Activated T-cell treated with anti-CD3 and anti-CD28 coated beads, Interleukin-2, amount 50 U/mL, for 72 hours (primary cell): ENCODE data around the gene MAML2. TPM values are rescaled to one million over a fixed set of nuclear protein-coding genes. Genes with fewer than 3 reads are reported as not detected.
A peak's percentile ranks its signal among the peaks of the same experiment; 100 is the strongest.

Source experiments
- ATAC-seq, 2 donors: fragments of 150-1000 bp; cut with Tn5 transposase; replicated peaks in 1 of 2; 2 replicates each; pipeline ENCODE4 v1.10.0; 2021; ENCODE audit warnings: moderate library complexity in 2 of 2, mild to moderate bottlenecking in 1 of 2
- DNase-seq, 2 donors: peaks; one replicate each; pipeline ENCODE4 v3.0.0; 2021 to 2022; ENCODE audit warnings: mixed read lengths in 1 of 2
- H3K27ac Mint-ChIP-seq: one replicate; pipeline ENCODE4 v1.8.0; 2022; ENCODE audit warnings: mild to moderate bottlenecking, moderate library complexity, mixed read lengths
- H3K27me3 Mint-ChIP-seq: one replicate; pipeline ENCODE4 v1.8.0; 2022; ENCODE audit warnings: low read depth, mixed read lengths
- H3K36me3 Mint-ChIP-seq, 2 donors: one replicate each; pipeline ENCODE4 v1.8.0; 2022; ENCODE audit warnings: mixed read lengths in 2 of 2, mild to moderate bottlenecking in 1 of 2; ENCODE audit not compliant: insufficient read depth in 2 of 2
- H3K4me1 Mint-ChIP-seq: one replicate; pipeline ENCODE4 v1.8.0; 2022; ENCODE audit warnings: low read depth, mixed read lengths
- H3K4me3 Mint-ChIP-seq, 2 donors: one replicate each; pipeline ENCODE4 v1.8.0; 2022; ENCODE audit warnings: mild to moderate bottlenecking in 2 of 2, mixed read lengths in 2 of 2, moderate library complexity in 2 of 2
- H3K9me3 Mint-ChIP-seq, 2 donors: one replicate each; pipeline ENCODE4 v1.8.0; 2022; ENCODE audit warnings: mixed read lengths in 2 of 2
- total RNA-seq, 2 donors: library from RNA; stranded (reverse); gene quantifications; one replicate each; pipeline ENCODE4 v1.2.3, GENCODE V29; 2022

The MAML2 gene
- total RNA-seq, 2 donors from 2014 or later: 30.5 to 34.6 TPM

DNA sequence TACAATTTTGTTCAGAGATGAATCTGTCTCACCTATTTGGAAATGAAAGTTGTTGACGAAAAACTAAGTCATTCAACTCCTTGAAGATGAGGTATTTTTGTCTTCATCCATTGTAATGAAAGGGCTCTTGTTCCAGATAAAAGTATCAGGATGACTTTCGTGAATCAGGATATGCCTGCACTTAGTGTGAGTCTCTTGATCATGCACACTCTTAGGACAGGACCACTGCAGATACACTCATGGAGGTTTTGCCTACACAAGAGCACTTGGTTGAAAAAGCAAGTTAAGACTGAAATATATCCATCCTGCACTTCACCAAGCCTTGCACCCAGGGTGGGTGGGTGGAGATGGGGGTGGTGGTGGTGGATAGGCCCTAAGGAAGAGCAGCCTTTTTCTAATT, 298.2 kb downstream of the MAML2 start:
- ATAC-seq: peak; percentile 51 to 85
- H3K27ac Mint-ChIP-seq: no peak overlapping the region

GRCh38 chr11:96044311-96044710, 298.7 kb downstream of the MAML2 start:
- ATAC-seq: no peak
- peaks cover 37% of the 10 kb centered on the region for H3K4me1 Mint-ChIP-seq
- peaks cover 3 to 8% of the 10 kb centered on the region in 2 donors for H3K36me3 Mint-ChIP-seq
- H3K27ac Mint-ChIP-seq: peak overlapping the region; percentile 75
- H3K9me3 Mint-ChIP-seq: no peaks in the 10 kb centered on the region
- no peak for DNase-seq
- H3K4me3 Mint-ChIP-seq: no peak overlapping the region
- no peaks in the 10 kb centered on the region for H3K27me3 Mint-ChIP-seq

More for the DNA sequence above, 298.2 kb downstream of the MAML2 start:
- Mint-ChIP-seq H3K9me3 (no peaks in the 10 kb centered on the region), H3K36me3 (peaks cover 3 to 8% of the 10 kb centered on the region in 2 donors), H3K4me1 (peaks cover 37% of the 10 kb centered on the region), H3K27me3 (no peaks in the 10 kb centered on the region), H3K4me3 (no peak overlapping the region)
- DNase-seq: no peak

GRCh38 chr11:96043291-96043690, 299.7 kb downstream of the MAML2 start:
- peaks cover 3 to 8% of the 10 kb centered on the region in 2 donors for H3K36me3 Mint-ChIP-seq
- H3K4me1 Mint-ChIP-seq: peaks cover 37% of the 10 kb centered on the region
- no peaks in the 10 kb centered on the region for H3K9me3 Mint-ChIP-seq
- peak overlapping the region; percentile 34 for H3K27ac Mint-ChIP-seq
- DNase-seq (no peak), ATAC-seq (no peak)
- no peak overlapping the region for H3K4me3 Mint-ChIP-seq
- no peaks in the 10 kb centered on the region for H3K27me3 Mint-ChIP-seq

- Mint-ChIP-seq H3K27me3 (no peaks in the 10 kb centered on the region), H3K9me3 (no peaks in the 10 kb centered on the region), H3K4me3 (no peak overlapping the region), H3K27ac (no peak overlapping the region), H3K4me1 (peaks cover 4% of the 10 kb centered on the region), H3K36me3 (peaks cover 8 to 24% of the 10 kb centered on the region in 2 donors)
- ATAC-seq (no peak), DNase-seq (no peak)
Observed at GRCh38 chr11:96038046-96038445, 304.9 kb downstream of the MAML2 start.

DNA sequence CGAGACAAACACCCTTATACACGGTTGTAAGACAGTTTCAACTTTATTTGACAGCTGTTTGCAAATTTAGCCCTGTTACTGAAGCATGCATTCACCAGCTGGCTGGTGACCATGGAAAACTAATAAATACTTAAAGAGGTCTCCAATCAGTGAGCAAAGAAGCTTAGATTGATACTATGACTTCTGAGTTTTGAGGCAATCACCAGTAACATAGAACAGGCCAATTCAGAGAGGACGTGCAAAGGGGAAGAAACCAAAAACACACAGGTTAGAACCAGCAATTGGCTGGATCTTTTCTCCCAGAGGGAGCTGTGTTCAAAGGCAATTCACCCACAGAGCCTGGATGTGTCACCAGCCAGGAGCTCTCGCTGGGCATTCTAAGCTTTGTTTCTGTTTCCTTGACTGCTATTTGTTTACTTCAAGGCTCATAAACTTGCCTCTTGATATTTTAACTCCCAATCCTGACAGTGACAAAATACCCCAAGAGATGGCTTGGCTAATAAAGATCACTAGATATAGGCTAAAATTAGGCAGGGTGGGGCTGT, 305.5 kb downstream of the MAML2 start:
- Mint-ChIP-seq H3K27ac (no peak overlapping the region), H3K9me3 (no peaks in the 10 kb centered on the region)

GRCh38 chr11:96036863-96037262, 306.1 kb downstream of the MAML2 start:
- Mint-ChIP-seq H3K4me3 (no peak overlapping the region), H3K4me1 (peaks cover 4% of the 10 kb centered on the region), H3K27me3 (no peaks in the 10 kb centered on the region), H3K27ac (no peak overlapping the region), H3K9me3 (no peaks in the 10 kb centered on the region), H3K36me3 (peaks cover 8 to 20% of the 10 kb centered on the region in 2 donors)
- DNase-seq (no peak), ATAC-seq (no peak)

More for the DNA sequence above, 305.5 kb downstream of the MAML2 start:
- DNase-seq: no peak
- Mint-ChIP-seq H3K4me1 (peaks cover 4% of the 10 kb centered on the region), H3K36me3 (peaks cover 8 to 23% of the 10 kb centered on the region in 2 donors), H3K27me3 (no peaks in the 10 kb centered on the region), H3K4me3 (no peak overlapping the region)
- ATAC-seq: no peak

DNA sequence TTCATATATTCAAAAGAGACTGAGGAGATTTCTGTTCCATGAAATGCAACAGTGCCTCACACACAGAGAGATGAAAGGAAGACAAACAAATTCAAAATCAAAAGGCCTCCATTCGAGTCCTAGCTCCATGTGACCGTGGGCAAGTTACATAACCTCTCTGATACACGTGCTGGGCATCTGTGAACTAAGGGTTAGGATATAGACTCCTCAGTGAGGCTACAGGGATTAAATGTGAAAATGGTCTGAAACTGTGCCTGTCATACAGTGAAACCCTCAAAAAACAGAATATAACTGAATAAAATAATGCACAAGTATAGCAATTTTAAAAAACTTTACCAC, 307.3 kb downstream of the MAML2 start:
- peaks cover 9% of the 10 kb centered on the region for H3K4me1 Mint-ChIP-seq

DNA sequence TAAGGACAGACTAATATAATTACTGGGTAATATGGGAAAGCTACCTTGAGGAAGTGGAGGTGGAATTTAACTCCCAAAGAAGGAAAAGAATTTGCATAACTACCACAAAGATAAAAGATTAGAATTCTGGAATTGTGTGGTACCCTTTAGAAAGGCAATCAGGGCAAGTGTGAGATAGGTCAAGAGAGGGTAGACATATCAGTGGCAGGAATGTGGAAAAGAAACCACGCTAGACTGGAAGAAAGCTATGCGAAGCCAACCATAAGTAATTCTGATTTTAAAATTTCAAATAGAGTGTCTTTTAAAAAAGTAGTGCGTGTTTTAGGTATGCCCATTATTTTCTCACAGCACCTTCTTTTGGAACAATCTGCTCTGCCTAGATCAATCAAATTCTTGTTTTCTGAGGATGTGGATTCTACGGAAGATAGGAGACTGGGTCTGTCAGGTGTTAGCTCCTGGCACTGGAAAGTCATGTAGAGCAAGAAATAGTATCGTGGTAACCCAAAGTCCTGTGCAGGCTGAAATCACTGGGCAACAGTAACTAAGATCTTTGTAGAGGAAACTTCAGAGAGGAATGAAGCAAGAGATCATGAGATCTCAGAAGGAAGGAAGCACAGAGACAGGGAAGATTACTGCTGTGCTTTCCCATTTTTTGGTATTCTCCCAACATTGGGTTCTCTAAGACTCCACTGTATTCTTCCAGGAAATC, 307.8 kb downstream of the MAML2 start:
- no peaks in the 10 kb centered on the region for H3K9me3 Mint-ChIP-seq
- H3K27ac Mint-ChIP-seq: no peak overlapping the region
- peaks cover 11% of the 10 kb centered on the region for H3K4me1 Mint-ChIP-seq

More for the DNA sequence above, 307.3 kb downstream of the MAML2 start:
- ATAC-seq: no peak
- H3K4me3 Mint-ChIP-seq: no peak overlapping the region
- peaks cover 8 to 16% of the 10 kb centered on the region in 2 donors for H3K36me3 Mint-ChIP-seq
- H3K27me3 Mint-ChIP-seq: no peaks in the 10 kb centered on the region
- no peak overlapping the region for H3K27ac Mint-ChIP-seq
- no peak for DNase-seq
- no peaks in the 10 kb centered on the region for H3K9me3 Mint-ChIP-seq

DNA sequence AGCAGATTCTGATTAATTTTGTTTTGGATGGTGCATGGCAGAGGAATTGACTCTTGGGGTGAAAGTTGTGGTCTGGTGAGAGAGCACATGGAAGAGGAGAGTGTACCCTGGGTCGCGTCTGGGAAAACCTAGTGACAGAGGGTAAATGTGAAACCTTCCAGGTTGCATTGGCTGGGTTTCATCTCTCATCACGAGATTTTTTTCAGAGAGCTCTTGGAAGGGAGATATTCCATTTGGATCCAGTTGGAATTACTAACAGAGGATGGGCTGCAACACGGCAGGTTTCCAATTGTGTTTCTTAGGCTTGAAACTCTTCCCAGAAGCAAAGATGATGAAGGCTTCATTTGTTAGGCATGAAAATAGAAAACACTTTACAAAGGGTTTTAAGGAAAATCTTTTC, 309.4 kb downstream of the MAML2 start:
- no peak overlapping the region for H3K4me3 Mint-ChIP-seq
- peaks cover 26% of the 10 kb centered on the region for H3K4me1 Mint-ChIP-seq
- no peak overlapping the region for H3K27ac Mint-ChIP-seq

More for the DNA sequence above, 307.8 kb downstream of the MAML2 start:
- H3K27me3 Mint-ChIP-seq: no peaks in the 10 kb centered on the region
- peaks cover 8 to 16% of the 10 kb centered on the region in 2 donors for H3K36me3 Mint-ChIP-seq
- no peak for ATAC-seq
- DNase-seq: no peak
- H3K4me3 Mint-ChIP-seq: no peak overlapping the region

GRCh38 chr11:96033095-96033494, 309.9 kb downstream of the MAML2 start:
- H3K27me3 Mint-ChIP-seq: no peaks in the 10 kb centered on the region
- H3K9me3 Mint-ChIP-seq: no peaks in the 10 kb centered on the region
- H3K36me3 Mint-ChIP-seq: peaks cover 8 to 16% of the 10 kb centered on the region in 2 donors
- ATAC-seq (no peak), DNase-seq (no peak)
- no peak overlapping the region for H3K27ac Mint-ChIP-seq
- peaks cover 26% of the 10 kb centered on the region for H3K4me1 Mint-ChIP-seq
- H3K4me3 Mint-ChIP-seq: no peak overlapping the region

More for the DNA sequence above, 309.4 kb downstream of the MAML2 start:
- ATAC-seq: no peak
- no peak for DNase-seq
- H3K27me3 Mint-ChIP-seq: no peaks in the 10 kb centered on the region
- H3K9me3 Mint-ChIP-seq: no peaks in the 10 kb centered on the region
- H3K36me3 Mint-ChIP-seq: peaks cover 8 to 16% of the 10 kb centered on the region in 2 donors

DNA sequence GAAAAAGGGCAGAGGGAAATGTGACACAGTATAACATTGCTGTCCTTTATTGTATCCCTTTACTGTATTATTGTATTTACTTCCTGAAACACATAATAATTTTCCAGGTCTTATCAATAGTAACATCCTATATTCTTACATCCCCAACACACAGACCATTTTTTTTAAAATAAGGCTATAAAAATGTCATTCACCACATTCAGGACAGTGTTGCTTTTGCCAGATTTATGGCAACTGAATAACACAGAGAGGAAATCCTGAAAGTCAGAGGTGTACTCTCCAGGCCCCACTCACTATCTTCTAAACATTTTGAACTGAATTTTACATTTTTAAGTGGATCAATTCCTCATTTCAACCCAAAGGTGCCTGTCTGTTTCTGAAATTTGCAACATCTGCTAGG, 314.2 kb downstream of the MAML2 start:
- H3K4me1 Mint-ChIP-seq: peaks cover 45% of the 10 kb centered on the region
- H3K27ac Mint-ChIP-seq: peak overlapping the region; percentile 13
- H3K4me3 Mint-ChIP-seq: no peak overlapping the region
- no peak for DNase-seq
- H3K9me3 Mint-ChIP-seq: no peaks in the 10 kb centered on the region
- H3K27me3 Mint-ChIP-seq: no peaks in the 10 kb centered on the region
- peaks cover 4 to 7% of the 10 kb centered on the region in 2 donors for H3K36me3 Mint-ChIP-seq
- ATAC-seq: no peak

DNA sequence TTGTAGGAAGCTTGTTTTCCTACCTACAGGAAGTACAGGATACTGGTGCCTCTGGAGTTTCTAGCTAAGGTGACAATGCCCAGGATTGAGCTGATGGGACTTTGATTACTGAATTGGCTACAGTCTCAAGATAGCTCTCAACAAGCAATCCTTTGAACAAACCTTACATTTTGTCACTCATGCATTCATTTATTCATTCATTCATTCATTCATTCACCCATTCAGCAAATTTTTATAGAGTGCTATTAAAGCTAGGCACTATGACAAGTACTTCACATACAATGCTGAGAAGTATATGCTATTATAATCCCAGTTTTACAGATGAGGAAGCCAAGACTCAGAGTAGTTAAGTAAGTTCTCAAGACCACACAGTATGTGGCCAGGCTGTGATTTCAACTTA, 316.0 kb downstream of the MAML2 start:
- DNase-seq (no peak), ATAC-seq (no peak)
- Mint-ChIP-seq H3K4me3 (no peak overlapping the region), H3K36me3 (peaks cover 0 to 1% of the 10 kb centered on the region in 2 donors), H3K4me1 (peaks cover 45% of the 10 kb centered on the region), H3K9me3 (no peaks in the 10 kb centered on the region), H3K27me3 (no peaks in the 10 kb centered on the region), H3K27ac (no peak overlapping the region)

- Mint-ChIP-seq H3K9me3 (no peaks in the 10 kb centered on the region), H3K36me3 (peaks cover 0 to 1% of the 10 kb centered on the region in 2 donors), H3K27me3 (no peaks in the 10 kb centered on the region), H3K4me3 (no peak overlapping the region), H3K27ac (no peak overlapping the region), H3K4me1 (peaks cover 41% of the 10 kb centered on the region)
- ATAC-seq (peak; percentile 70 to 75), DNase-seq (no peak)
Observed at GRCh38 chr11:96026310-96026709, 316.7 kb downstream of the MAML2 start.

DNA sequence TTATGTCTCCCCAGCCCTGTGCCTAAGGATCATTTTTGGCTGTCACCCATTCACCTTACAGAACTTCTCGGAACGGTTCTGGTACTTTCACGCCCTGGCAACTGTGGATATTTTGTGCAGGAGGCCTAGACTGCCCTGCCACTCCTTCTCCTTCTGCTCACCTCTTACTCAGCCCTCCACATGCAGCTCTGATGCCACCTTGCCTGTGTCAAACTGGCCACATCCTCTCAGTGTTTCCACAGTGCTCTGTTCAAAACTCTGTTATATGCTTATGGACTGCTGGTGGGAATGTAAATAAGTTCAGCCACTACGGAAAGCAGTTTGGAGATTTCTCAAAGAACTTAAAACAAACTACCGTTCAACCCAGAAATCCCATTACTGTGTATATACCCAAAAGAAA, 318.3 kb downstream of the MAML2 start:
- Mint-ChIP-seq H3K27me3 (no peaks in the 10 kb centered on the region), H3K4me1 (peaks cover 42% of the 10 kb centered on the region), H3K27ac (no peak overlapping the region), H3K36me3 (peaks cover 1% of the 10 kb centered on the region in 2 donors), H3K4me3 (no peak overlapping the region), H3K9me3 (no peaks in the 10 kb centered on the region)
- no peak for ATAC-seq
- no peak for DNase-seq
